Panc1 (cell line): ENCODE data around the gene FGF22.

Experiments used
- CTCF ChIP-seq: fragments of 450-650 bp; IDR thresholded peaks from 2 replicates; pipeline ENCODE4 v1.5.1; 2017; ENCODE audit warnings: mild to moderate bottlenecking
- POLR2AphosphoS5 ChIP-seq: IDR thresholded peaks from 2 replicates; pipeline ENCODE4 v1.6.1; 2012; ENCODE audit warnings: mild to moderate bottlenecking, low read depth, low read length, moderate library complexity
- REST ChIP-seq, 2 experiments: IDR thresholded peaks; 2 replicates each; pipeline ENCODE4 v1.6.1; 2011 to 2012; ENCODE audit warnings: low read depth in 2 of 2, control low read depth in 1 of 2, low read length in 1 of 2, mild to moderate bottlenecking in 1 of 2, moderate library complexity in 1 of 2; ENCODE audit not compliant: insufficient read depth in 1 of 2
- SIN3A ChIP-seq: IDR thresholded peaks from 2 replicates; pipeline ENCODE4 v1.6.1; 2012; ENCODE audit warnings: low read depth, mild to moderate bottlenecking, low read length, moderate library complexity, borderline replicate concordance; ENCODE audit not compliant: insufficient read depth
- TCF7L2 ChIP-seq: IDR thresholded peaks from 2 replicates; pipeline ENCODE4 v1.6.1; 2011; ENCODE audit warnings: mild to moderate bottlenecking, low read depth, low read length, inconsistent platforms

GRCh38 chr19:594265-594870 is 45.3 kb upstream of the FGF22 start:
- TF ChIP-seq CTCF (no peak), REST (IDR thresholded peaks at IDR 0.05; ENCODE audit: insufficient read depth in 1 of 2, low read depth in 2 of 2, low read length in 1 of 2) (no peak), POLR2AphosphoS5 (no peak), SIN3A (no peak), TCF7L2 (no peak)
